K562 (cell line): ENCODE data around the gene EPHB2. TPM values are rescaled to one million over a fixed set of nuclear protein-coding genes. Genes with fewer than 3 reads are reported as not detected.

Source experiments
- AFF4 ChIP-seq: sonication (generic); formaldehyde crosslinking; IDR thresholded peaks from 2 replicates; pipeline ENCODE4 v1.8.0; 2023; ENCODE audit warnings: mild to moderate bottlenecking, missing genetic modification reagents
- ASH1L ChIP-seq: fragments of 450-650 bp; IDR thresholded peaks from 2 replicates; pipeline ENCODE4 v1.6.1; 2018; ENCODE audit warnings: borderline replicate concordance, mild to moderate bottlenecking, low read depth; ENCODE audit not compliant: partially characterized antibody
- CBX8 ChIP-seq: fragments of 200-600 bp; sonication (generic); IDR thresholded peaks from 2 replicates; pipeline ENCODE4 v1.6.1; 2012; ENCODE audit warnings: borderline replicate concordance, mixed run types, low read depth, mild to moderate bottlenecking, moderate library complexity, mixed read lengths, low read length, control low read depth, inconsistent platforms; ENCODE audit not compliant: poor library complexity, severe bottlenecking; ENCODE audit errors: extremely low read depth
- CTCF ChIP-seq, 3 experiments: IDR thresholded peaks in 2 of 3; conservative IDR thresholded peaks in 1 of 3; 2 replicates each; pipeline ENCODE4 v1.5.1; 2011 to 2012; ENCODE audit warnings: low read length in 3 of 3, mild to moderate bottlenecking in 3 of 3, control low read depth in 2 of 3, improper control_type of control experiment in 1 of 3, inconsistent platforms in 1 of 3, low read depth in 1 of 3, mixed read lengths in 1 of 3, moderate library complexity in 1 of 3; ENCODE audit not compliant: insufficient read depth in 2 of 3
- HNRNPH1 ChIP-seq: fragments of 200-400 bp; formaldehyde crosslinking; optimal IDR thresholded peaks from 2 replicates; pipeline ENCODE3; 2017; ENCODE audit warnings: low read depth, mild to moderate bottlenecking, low read length, moderate library complexity
- HNRNPUL1 ChIP-seq: fragments of 200-400 bp; formaldehyde crosslinking; IDR thresholded peaks from 2 replicates; pipeline ENCODE4 v1.6.1; 2017; ENCODE audit warnings: low read length
- NCOA1 ChIP-seq: fragments of 450-650 bp; IDR thresholded peaks from 2 replicates; pipeline ENCODE4 v1.6.1; 2016; ENCODE audit warnings: low read depth
- NFYB ChIP-seq: IDR thresholded peaks from 2 replicates; pipeline ENCODE4 v1.6.1; 2011; ENCODE audit warnings: mild to moderate bottlenecking, moderate library complexity; ENCODE audit not compliant: insufficient read length; ENCODE audit errors: extremely low read depth
- NRF1 ChIP-seq, 2 experiments: fragments of 450-650 bp; IDR thresholded peaks in 1 of 2; conservative IDR thresholded peaks in 1 of 2; 2 replicates each; pipeline ENCODE4 v1.6.1; 2014; ENCODE audit warnings: mild to moderate bottlenecking in 2 of 2
- PBX2 ChIP-seq, 2 experiments: IDR thresholded peaks in 1 of 2; conservative IDR thresholded peaks in 1 of 2; 2 replicates each; pipeline ENCODE4 v1.6.1; 2016; ENCODE audit warnings: low read depth in 2 of 2, mild to moderate bottlenecking in 1 of 2, missing compliant biosample characterization in 1 of 2, missing genetic modification characterization in 1 of 2, moderate library complexity in 1 of 2
- POLR2AphosphoS5 ChIP-seq: IDR thresholded peaks from 2 replicates; pipeline ENCODE4 v1.6.1; 2011; ENCODE audit warnings: mild to moderate bottlenecking, low read depth, low read length, moderate library complexity; ENCODE audit not compliant: control insufficient read depth, insufficient read depth
- RBM25 ChIP-seq: fragments of 200-400 bp; formaldehyde crosslinking; IDR thresholded peaks from 2 replicates; pipeline ENCODE4 v1.6.1; 2018; ENCODE audit warnings: low read length, low read depth, moderate library complexity; ENCODE audit not compliant: severe bottlenecking
- RUNX1 ChIP-seq: sonication (generic); IDR thresholded peaks from 2 replicates; pipeline ENCODE4 v1.6.1; 2016; ENCODE audit warnings: antibody characterized with exemption, low read depth
- SMAD2 ChIP-seq: fragments of 150-350 bp; IDR thresholded peaks from 2 replicates; pipeline ENCODE4 v1.6.1; 2014; ENCODE audit warnings: low read depth, mild to moderate bottlenecking, low read length
- ZNF124 ChIP-seq: sonication (generic); formaldehyde crosslinking; IDR thresholded peaks from 2 replicates; pipeline ENCODE4 v1.8.1; 2022; ENCODE audit warnings: missing genetic modification reagents
- ZNF512 ChIP-seq: IDR thresholded peaks from 2 replicates; pipeline ENCODE4 v1.6.1; 2016; ENCODE audit warnings: missing genetic modification characterization, missing compliant biosample characterization
- ZNF764 ChIP-seq: fragments of 250-450 bp; sonication (Bioruptor Pico); IDR thresholded peaks from 2 replicates; pipeline ENCODE4 v1.4.0; 2020; ENCODE audit warnings: low read depth, mild to moderate bottlenecking, moderate library complexity
- ZNF79 ChIP-seq: fragments of 250-450 bp; sonication (Bioruptor Pico); IDR thresholded peaks from 2 replicates; pipeline ENCODE4 v1.4.0; 2020; ENCODE audit warnings: low read depth, mild to moderate bottlenecking, moderate library complexity
- polyA plus RNA-seq, 8 experiments: library from polyadenylated mRNA; depleted of rRNA in 4 of 8; stranded (reverse) in 5 of 8; unstranded in 3 of 8; fragments of >200 nt; fragmentation: Nextera tagmentation in 2 of 8; fragmentation: Illumina TruSeq in 1 of 8; extraction: Ambion mirVana in 2 of 8; extraction: Trizol in 1 of 8; gene quantifications; 2 replicates each; pipeline versions ENCODE4 v1.2.1 to v1.2.3, GENCODE V29; 2011 to 2014; ENCODE audit warnings: inconsistent platforms in 1 of 8, missing spikeins in 1 of 8
- total RNA-seq, 7 experiments: library from RNA; depleted of rRNA in 6 of 7; stranded (reverse); fragments of >200 nt in 6 of 7; fragmentation: Illumina TruSeq in 2 of 7; extraction: Trizol in 2 of 7; gene quantifications; 2 replicates each; pipeline versions ENCODE4 v1.2.1 to v1.2.3, GENCODE V29; 2011 to 2021; ENCODE audit warnings: low replicate concordance in 1 of 7

The EPHB2 gene
- total and polyA plus RNA-seq, 9 of the 15 experiments (the other 6 are each of a cell fraction or from before 2014, with no cell fraction given): not detected

GRCh38 chr1:22935433-22935832 lies 224.8 kb downstream of the EPHB2 start (continued):
- no peak for TF ChIP-seq AFF4
- TF ChIP-seq ZNF512 (tag): no peak
- no peak for TF ChIP-seq RUNX1
- no peak for TF ChIP-seq CTCF (IDR thresholded peaks at IDR 0.05 in 2 of 3, conservative IDR thresholded peaks at IDR 0.05 in 1 of 3; ENCODE audit: insufficient read depth in 2 of 3, low read depth in 1 of 3, low read length in 3 of 3)
- no peak for TF ChIP-seq SMAD2
- TF ChIP-seq ASH1L: peak; percentile 58
- TF ChIP-seq HNRNPUL1: no peak
- no peak for TF ChIP-seq ZNF79
- no peak for TF ChIP-seq PBX2 (CRISPR knock-in tag; IDR thresholded peaks at IDR 0.05; ENCODE audit: low read depth)
- TF ChIP-seq PBX2 (tag; conservative IDR thresholded peaks at IDR 0.05; ENCODE audit: low read depth): peak; percentile 54; the same call in 1 of the 2 replicates
- peak; percentile 63 for TF ChIP-seq NFYB
- no peak for TF ChIP-seq CBX8
- peak; percentile 42 for TF ChIP-seq RBM25
- no peak for TF ChIP-seq ZNF124 (CRISPR knock-in tag)
- TF ChIP-seq NRF1 (conservative IDR thresholded peaks at IDR 0.05 in 1 of 2, IDR thresholded peaks at IDR 0.05 in 1 of 2): no peak
- TF ChIP-seq NCOA1: no peak
- TF ChIP-seq HNRNPH1: no peak
- TF ChIP-seq ZNF764: no peak
- no peak for TF ChIP-seq POLR2AphosphoS5
